Stimulated activated CD8-positive, alpha-beta memory T cell treated with anti-CD3 and anti-CD28 coated beads, Interleukin-12 subunit alpha, Interleukin-12 subunit beta, amount 100 ng/mL, for 24 hours (primary cell): ENCODE data around the gene FASTKD2.
"Not testable (repeated sequence)": the region's sequence is repeated elsewhere in the genome, so short reads cannot be mapped to it uniquely, and the experiment has no call there.

Experiments
- DNase-seq: peaks from one replicate; pipeline ENCODE4 v3.0.0-alpha.2; 2020; ENCODE audit errors: extremely low read depth

FASTKD2 gene

GRCh38 chr2:206790311-206790935, 25.0 kb downstream of the FASTKD2 start:
- no peak for DNase-seq

DNA sequence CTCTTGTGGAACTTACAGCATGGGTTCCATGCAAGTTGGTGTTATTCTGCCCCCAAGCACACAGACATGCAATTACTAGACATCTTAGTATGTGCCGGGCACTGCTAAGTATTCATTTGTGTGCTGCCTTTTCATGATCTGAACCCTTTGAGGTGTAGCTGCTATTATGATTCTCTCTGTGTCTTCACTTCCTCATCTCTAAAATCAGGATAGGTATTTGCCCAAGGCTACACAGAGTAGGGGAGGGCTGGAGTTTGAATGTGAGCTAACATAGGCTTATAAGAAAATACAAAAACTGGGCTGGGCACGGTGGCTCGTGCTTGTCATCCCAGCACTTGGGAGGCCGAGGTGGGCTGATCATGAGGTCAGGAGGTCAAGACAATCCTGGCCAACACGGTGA, 27.2 kb downstream of the FASTKD2 start:
- no peak for DNase-seq

- DNase-seq: no peak
These were observed 32.0 kb downstream of the FASTKD2 start for GRCh38 chr2:206797376-206797775.

GRCh38 chr2:206798000-206798399, 32.6 kb downstream of the FASTKD2 start:
- DNase-seq: no peak

DNA sequence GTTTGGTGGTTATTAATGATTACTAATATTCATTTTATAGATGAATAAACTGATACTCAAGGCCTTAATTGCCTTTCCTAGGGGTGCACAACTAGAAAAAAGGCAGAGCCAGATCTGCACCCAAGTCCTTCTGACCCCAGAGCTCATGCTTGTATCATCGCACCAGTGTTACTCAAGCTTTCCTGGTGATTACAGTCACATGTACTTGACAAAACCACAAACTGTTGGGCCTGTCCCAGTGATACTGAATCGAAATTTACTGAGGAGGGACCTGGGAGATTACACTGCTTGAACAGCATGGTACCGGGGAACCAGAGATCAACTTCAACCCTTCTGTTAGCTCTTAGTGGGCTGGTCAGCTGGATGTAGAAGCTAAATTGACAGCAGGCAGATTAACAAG, 33.7 kb downstream of the FASTKD2 start:
- no peak for DNase-seq

GRCh38 chr2:206800506-206801417, 35.4 kb downstream of the FASTKD2 start:
- DNase-seq: no peak

GRCh38 chr2:206801418-206802189, 36.2 kb downstream of the FASTKD2 start:
- no peak for DNase-seq

- DNase-seq: no peak
These were observed 37.5 kb downstream of the FASTKD2 start for GRCh38 chr2:206802654-206803514.

DNA sequence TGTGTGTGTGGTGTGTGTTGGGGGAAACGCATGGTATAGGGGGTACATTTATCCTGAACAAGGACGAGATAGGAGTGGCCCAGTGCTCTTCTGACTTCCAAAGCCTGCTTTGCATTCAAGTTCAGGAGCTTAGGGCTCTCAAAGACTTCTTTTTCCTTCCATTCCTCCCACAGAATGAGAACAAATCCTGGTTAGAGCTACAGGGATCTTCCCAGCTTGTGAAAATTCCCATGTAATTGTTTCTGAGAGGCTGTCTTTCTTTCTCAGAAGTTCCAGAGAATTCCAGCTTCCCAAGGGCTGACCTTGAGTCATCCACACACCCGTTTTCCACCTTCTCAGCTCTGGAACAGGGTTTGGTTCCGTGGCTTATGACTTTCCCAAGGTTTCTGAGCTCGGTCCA, 38.9 kb downstream of the FASTKD2 start:
- DNase-seq: no peak

- no peak for DNase-seq
These were observed 40.6 kb downstream of the FASTKD2 start for GRCh38 chr2:206805887-206806607.

GRCh38 chr2:206807624-206808023, 42.2 kb downstream of the FASTKD2 start:
- not testable (repeated sequence) for DNase-seq

GRCh38 chr2:206812471-206812870, 47.1 kb downstream of the FASTKD2 start:
- not testable (repeated sequence) for DNase-seq

DNA sequence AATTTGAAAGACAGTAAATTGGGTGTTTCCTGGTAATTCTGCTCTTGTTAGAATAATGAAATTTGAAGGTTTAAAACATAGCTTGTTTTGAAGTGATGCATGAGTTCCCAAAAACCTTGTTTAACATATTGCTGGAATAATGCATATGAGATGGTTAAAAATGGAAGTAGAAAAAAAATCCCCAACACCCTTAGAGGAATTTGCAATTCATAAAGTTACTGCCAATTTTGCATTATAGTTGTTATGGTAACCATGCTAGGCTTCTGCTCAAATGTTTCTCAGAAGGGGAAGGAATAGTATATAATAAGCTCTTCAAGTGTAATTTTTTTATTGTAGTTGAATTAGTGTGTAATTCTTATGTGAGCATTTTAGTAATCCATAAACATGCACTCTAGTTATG, 49.1 kb downstream of the FASTKD2 start:
- no peak for DNase-seq

DNA sequence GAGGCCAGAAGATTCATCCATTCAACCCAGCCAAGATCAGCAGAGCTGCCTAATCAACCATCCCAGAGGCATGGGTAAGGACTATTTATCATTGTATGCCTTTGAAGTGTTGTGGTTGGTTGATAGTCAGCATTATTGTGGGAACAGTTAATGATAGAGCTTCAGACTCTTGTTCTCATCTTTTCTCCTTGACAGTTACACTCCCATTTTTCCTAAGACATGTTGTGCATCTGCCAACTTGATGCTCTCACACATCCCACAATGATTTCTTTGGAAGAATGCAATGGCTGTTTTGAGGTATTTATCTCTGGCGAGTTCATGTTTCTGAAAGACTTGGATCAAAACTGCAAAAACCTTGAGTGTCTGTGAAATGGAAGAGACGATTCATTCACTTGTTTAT, 55.4 kb downstream of the FASTKD2 start:
- DNase-seq: no peak

GRCh38 chr2:206823178-206823577, 57.8 kb downstream of the FASTKD2 start:
- DNase-seq: no peak

DNA sequence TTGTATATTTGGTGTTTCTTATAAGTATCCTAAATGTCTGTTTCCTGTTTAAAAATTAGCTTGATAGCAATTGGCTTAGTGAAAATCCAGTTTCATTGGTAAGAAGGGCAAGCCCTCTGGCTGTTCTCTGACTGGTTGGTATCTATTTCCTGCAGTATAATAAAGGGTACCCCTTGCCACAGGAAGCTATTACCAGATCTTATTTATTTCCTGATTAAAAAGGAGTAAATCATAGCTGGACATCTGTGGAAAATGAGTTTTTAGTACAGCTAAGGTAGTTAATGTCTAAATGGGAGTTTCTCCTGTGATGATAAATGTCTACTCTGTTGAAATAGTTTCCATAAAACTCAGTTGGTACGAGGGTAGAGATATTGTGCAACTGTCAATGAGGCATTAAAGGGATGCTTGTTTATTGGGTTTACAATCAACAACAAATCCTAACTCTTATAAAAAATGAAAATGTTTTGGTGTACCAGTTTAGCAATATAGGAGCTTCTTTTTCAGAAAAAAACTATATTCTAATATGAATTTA, 58.7 kb downstream of the FASTKD2 start:
- DNase-seq: no peak

DNA sequence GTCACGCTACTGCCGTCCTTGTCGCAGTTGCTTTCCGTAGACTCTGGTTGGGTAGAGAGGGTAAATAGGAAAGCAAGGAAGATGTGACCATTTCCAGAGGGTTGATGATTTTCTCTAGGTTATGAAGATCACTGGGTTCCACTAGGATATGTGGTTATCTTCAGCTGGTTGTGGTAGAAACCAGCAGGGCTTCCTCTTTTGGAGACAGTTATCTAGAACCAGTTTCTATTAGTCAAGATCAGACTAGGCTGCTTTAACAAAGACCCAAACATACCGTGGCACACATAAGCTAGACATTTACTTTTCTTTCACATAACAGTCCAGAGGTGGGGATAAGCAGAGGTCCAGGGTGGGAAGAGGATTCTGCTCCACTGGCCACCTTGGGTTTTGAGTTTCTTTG, 59.6 kb downstream of the FASTKD2 start:
- no peak for DNase-seq

- no peak for DNase-seq
These were observed 66.1 kb downstream of the FASTKD2 start for GRCh38 chr2:206831442-206831995.

- no peak for DNase-seq
These were observed 67.5 kb downstream of the FASTKD2 start for GRCh38 chr2:206832873-206833272.

- DNase-seq: no peak
These were observed 67.9 kb downstream of the FASTKD2 start for GRCh38 chr2:206833291-206833690.
